HG02870 (cell line): Measurements from ENCODE around the gene MYO9B.

Experiments
- ATAC-seq: cut with Tn5 transposase; IDR thresholded peaks from one replicate; pipeline ENCODE4 v1.9.1; 2021; ENCODE audit warnings: mild to moderate bottlenecking, moderate library complexity; ENCODE audit not compliant: unreplicated experiment

MYO9B gene

GRCh38 chr19:17211547-17212446, 136.2 kb downstream of the MYO9B start:
- ATAC-seq = no peak

DNA sequence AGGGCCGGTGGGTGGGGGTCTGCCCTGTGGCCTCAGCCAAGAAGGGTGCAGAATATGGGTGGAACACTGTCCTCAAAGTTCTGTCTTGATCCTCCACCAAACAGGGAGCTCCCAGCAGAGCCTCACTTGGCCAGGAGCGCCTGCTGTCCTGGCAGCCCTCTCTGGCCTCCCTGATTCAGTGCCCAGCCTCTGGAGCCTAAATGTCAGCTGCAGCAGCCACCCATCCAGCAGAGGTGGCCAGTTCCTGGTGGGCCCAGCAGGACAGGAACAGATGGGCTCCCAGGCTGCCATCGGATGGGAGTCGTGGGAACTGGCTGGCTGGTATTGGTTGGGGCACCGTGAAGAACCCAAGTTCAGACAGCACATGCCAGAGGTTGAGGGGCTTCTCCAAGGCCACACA, 137.8 kb downstream of the MYO9B start:
- no peak for ATAC-seq

GRCh38 chr19:17214508-17215126, 139.0 kb downstream of the MYO9B start:
- ATAC-seq = no peak

- ATAC-seq = peak; percentile 76
Measured at GRCh38 chr19:17215127-17215971, 139.8 kb downstream of the MYO9B start, which contains the start of gene USE1. Gene USE1 (plus strand): TSS chr19:17215357. CDS start chr19:17215406, 49 bp downstream.

GRCh38 chr19:17216058-17216670, 140.6 kb downstream of the MYO9B start:
- no peak for ATAC-seq

GRCh38 chr19:17219286-17219685, 143.7 kb downstream of the MYO9B start:
- ATAC-seq = no peak

- ATAC-seq = no peak
Measured at GRCh38 chr19:17220207-17220758, 144.7 kb downstream of the MYO9B start.

GRCh38 chr19:17225053-17225452, 149.5 kb downstream of the MYO9B start:
- no peak for ATAC-seq

GRCh38 chr19:17226002-17226933, 150.7 kb downstream of the MYO9B start, which contains the start of gene OCEL1:
Gene OCEL1 (plus strand): TSS chr19:17226226. CDS start chr19:17226248, 22 bp downstream.
- ATAC-seq = peak; percentile 90

DNA sequence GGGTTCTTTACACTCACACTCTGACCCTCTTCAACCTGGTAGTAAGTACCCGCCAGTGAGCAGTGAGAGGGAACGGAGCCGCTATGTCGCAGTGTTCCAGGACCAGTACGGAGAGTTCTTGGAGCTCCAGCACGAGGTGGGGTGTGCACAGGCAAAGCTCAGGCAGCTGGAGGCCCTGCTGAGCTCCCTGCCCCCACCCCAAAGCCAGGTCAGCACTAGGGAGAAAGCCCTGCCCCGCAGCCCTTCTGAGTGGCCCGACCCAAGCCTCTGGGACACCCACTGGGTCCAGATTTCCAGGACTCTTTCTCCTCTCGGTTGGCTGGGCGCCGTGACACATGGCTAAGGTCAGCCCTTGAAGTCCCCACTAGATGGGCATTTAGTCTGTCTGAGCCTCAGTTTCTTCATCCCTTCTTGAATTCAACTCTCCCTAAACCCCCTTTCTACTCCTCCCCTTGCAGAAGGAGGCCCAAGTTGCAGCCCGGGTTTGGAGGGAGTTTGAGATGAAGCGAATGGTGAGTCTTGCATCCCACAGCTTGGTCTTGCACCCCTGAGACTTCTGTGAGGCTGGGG, 152.3 kb downstream of the MYO9B start:
- ATAC-seq = no peak

DNA sequence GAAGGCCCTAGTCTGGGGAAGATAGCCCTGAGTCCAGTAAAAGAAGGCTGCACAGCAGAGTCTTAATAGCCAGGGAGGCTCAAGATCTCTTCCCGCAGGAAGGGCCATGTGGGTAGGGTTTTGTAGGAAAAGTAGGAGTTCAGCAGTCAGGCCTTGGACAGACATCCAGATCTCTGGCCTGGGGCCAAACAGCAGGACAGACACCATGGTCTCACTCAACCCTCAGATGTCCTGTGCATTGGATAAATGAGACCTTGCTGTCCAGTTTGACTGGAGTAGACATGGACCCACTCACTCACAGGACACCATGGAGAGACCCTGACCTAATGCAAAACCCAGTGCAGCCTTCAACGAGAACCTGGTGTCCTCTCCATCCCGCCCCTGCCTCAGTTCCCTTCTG, 154.3 kb downstream of the MYO9B start:
- no peak for ATAC-seq

GRCh38 chr19:17232258-17232657, 156.7 kb downstream of the MYO9B start:
- ATAC-seq = no peak

DNA sequence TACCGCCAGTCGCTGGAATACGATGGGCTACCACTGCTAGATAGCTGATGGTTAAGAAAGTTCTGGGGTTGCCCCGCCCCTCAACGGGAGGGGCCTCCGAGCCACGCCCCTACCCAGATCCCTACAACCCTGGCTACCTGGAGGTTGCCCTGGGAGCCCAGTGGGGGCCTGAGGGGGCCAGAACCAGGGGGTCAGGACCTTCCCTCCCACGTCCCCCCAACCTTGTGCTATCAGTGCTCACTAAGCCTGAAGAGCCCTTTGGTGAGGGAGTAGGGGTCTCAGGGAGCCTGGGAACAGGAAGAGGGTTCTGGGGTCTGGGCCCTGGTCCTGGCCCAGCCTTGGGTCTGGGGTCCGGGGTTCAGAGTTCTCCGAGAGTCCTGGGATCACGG, 159.3 kb downstream of the MYO9B start:
- ATAC-seq = peak; percentile 44

- ATAC-seq = no peak
Measured at GRCh38 chr19:17235300-17235970, 159.9 kb downstream of the MYO9B start.

- no peak for ATAC-seq
Measured at GRCh38 chr19:17235971-17236777, 160.6 kb downstream of the MYO9B start.

DNA sequence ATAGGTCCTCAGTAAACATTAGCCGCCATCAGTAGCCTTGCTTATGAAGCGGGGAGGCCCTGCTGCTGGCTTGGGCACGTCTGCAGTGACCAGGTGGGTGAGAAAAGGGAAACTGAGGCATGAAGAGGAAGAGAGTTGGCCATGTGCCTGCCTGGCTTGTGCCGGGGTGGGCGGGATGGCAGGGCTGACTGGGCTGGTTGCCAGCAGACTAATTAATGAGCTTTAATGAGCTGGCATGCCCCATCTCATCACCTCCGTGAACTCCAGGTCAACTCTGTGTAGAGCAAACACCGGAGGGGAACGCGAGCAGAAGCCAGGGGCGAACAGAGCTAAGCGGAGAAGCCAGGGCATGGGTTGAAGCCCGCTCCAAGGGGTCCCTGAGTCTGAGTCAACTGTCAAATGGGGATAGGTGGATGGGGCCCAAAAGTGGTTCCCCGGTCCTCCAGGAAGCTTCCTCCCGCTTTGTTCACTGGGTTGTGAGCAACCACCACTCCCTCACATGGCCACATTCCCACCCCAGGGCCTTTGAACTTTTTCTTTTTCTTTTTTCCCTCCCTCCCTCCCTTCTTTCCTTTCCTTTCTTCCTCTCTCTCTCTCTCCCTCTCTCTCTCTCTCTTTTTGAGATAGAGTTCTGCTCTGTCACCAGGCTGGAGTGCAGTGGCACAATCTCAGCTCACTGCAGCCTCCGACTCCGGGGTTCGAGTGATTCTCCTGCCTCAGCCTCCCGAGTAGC, 161.4 kb downstream of the MYO9B start:
- ATAC-seq = no peak
